GM08714 (cell line): Measurements from ENCODE around the gene TESK1.
"Not testable (repeated sequence)": the region's sequence is repeated elsewhere in the genome, so short reads cannot be mapped to it uniquely, and the experiment has no call there.

Source experiments
- H3K4me3 ChIP-seq: fragments of 200-500 bp; sonication (Bioruptor generic); 2 replicates; pipeline ENCODE4 v1.5.1; 2014; ENCODE audit warnings: mild to moderate bottlenecking, low read length, inconsistent platforms
- ZNF274 ChIP-seq: IDR thresholded peaks from 2 replicates; pipeline ENCODE4 v1.6.1; 2012; ENCODE audit warnings: mild to moderate bottlenecking, low read depth, low read length

The TESK1 gene

DNA sequence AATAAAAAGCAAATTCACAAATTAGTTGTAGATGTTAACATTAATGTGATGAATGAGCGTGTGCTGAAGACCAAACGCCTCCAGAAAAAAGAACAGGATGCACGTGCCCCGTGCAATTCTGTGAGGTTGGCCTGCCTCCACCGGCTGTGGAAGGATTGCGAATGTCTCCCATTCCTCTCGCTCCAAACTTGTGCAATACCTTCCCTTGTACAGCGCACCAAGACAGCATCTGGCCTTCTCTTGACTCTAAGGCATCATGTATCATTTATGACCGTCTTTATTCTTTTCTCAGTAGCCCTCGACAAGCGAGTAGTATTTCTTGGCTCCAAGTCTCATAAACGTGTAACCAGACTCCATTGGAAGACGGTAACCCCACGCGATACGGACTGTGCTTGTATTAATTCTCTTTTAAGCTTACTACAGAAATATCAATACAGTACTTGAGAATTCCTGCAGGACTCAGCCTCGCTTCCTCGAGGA, 1.5 kb upstream of the TESK1 start:
- H3K4me3 ChIP-seq = peak overlapping the region; percentile 49; the same call in 1 of the 2 replicates
- TF ChIP-seq ZNF274 = no peak

GRCh38 chr9:35603986-35604577, 980 bp upstream of the TESK1 start:
- no peak for TF ChIP-seq ZNF274

GRCh38 chr9:35605351-35606137, 482 bp downstream of the TESK1 start:
- TF ChIP-seq ZNF274 = no peak

More at GRCh38 chr9:35603986-35604577, 980 bp upstream of the TESK1 start:
- H3K4me3 ChIP-seq = peak overlapping the region; percentile 53; the same call in 1 of the 2 replicates

DNA sequence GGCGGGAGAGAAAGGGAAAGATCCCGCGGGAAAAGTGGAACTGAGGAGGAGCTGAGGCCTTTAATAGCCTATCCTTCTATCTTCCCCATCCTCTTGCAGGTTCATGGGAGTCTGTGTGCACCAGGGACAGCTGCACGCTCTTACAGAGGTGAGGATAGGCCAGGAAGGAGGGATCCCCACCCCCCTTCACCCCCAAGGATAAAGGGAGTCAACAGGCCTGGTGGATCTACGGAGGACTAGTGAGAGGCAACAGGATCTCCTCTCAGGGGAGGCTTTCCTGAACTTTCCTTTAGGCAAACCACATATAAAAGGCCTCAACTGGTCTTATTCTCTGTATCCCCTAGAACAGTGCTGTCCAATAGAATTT, 1.1 kb downstream of the TESK1 start:
- H3K4me3 ChIP-seq = peak overlapping the region; percentile 79
- no peak for TF ChIP-seq ZNF274

More at GRCh38 chr9:35605351-35606137, 482 bp downstream of the TESK1 start:
- peak overlapping the region; percentile 79 for H3K4me3 ChIP-seq

DNA sequence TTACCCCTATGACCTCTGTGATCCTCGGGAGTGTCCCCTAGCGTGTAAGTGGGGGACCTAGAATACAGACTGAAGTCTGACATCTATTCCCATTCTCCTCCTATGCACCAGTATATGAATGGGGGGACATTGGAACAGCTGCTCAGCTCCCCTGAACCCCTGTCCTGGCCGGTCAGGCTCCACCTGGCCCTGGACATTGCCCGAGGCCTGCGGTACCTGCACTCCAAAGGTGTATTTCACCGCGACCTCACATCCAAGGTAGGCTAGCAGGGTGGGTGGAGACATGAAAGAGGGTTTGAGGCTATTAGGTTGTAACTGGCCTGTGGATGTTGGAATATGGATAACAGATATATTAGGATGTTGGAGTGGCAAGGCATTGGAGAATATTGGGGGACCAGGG, 1.7 kb downstream of the TESK1 start:
- H3K4me3 ChIP-seq = no peak overlapping the region
- no peak for TF ChIP-seq ZNF274

DNA sequence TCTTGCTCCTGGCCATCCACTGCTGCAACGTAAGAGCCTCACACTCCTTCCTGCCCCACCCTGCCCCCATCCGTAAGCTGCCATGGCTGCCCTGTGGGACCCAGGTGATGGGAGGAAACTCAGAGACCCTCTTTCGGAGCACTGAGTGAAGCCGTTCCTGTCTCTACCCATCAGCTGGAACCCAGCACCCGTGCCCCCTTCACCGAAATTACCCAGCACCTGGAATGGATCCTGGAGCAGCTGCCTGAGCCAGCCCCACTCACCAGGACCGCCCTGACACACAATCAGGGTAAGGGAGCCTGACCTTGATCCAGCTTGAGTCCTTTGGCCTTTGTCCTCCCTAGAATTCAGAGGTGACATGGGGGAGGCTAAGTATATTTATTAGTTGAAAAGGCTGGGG, 3.2 kb downstream of the TESK1 start:
- TF ChIP-seq ZNF274 = no peak
- H3K4me3 ChIP-seq = no peak overlapping the region

GRCh38 chr9:35609001-35609819, 4.1 kb downstream of the TESK1 start:
- no peak overlapping the region for H3K4me3 ChIP-seq

GRCh38 chr9:35609820-35610163, 4.7 kb downstream of the TESK1 start:
- TF ChIP-seq ZNF274 = no peak
- H3K4me3 ChIP-seq = no peak overlapping the region

More at GRCh38 chr9:35609001-35609819, 4.1 kb downstream of the TESK1 start:
- TF ChIP-seq ZNF274 = no peak

DNA sequence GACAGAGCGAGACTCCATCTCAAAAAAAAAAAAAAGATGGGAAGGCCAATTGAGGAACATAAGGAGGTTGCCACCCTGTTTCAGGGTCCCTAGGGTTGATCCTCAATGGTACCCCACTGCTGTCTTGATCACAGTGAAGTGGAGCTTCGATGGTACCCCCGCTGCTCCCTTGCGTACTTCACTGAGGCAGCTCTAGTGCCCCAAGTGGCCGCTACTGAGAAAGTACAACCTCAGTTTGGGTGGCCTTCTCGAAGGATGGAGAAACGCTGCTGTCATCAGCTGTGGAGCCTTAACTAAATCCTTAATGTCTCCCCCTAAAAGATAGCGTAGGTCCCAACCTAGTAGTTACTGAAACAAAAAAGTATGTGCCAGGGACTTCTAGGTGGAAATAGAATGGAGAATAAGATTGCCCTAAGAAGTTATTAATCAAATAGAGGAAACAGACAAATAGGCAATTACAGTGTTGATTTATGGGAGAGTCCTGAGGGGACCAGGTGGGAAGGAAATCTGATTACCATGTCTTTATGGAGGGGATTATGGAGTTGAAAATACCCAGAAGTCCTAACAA, 6.3 kb downstream of the TESK1 start:
- no peak for TF ChIP-seq ZNF274

DNA sequence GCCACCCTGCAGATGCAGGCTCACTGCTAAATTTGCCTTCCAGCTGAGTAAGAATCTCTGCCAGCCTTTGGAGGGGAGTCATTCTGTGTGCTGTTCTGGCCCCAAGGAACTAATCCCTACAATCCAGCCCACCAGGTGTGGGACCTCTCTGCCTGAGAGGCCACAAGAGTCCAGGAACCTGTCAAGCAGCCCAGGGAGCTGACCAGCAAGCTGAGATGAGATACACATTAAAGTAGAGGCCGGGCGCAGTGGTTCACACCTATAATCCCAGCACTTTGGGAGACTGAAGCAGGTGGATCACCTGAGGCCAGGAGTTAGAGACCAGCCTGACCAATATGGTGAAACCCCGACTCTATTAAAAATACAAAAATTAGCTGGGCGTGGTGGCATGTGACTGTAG, 7.0 kb downstream of the TESK1 start:
- H3K4me3 ChIP-seq = not testable (repeated sequence)

More for the DNA sequence above, 6.3 kb downstream of the TESK1 start:
- H3K4me3 ChIP-seq = no peak overlapping the region

DNA sequence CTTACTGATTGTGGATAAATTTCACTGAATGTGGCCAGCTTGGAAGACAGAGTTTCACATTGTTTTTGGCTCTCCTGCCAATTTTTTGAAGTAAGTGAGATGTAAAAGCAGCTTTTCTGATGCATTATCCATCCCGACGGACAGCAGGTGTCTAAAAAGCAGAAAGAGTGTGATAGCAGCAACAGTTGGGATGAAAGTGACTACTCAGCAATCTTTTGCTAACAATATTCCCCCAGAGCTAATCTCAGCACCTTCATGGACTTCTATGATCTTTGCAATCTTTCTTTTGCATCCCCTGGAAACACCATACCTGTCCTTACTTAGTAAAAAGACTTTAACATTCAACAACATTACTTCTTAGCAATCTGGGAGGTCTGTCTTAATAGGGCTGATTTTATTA, 7.8 kb downstream of the TESK1 start:
- no peak overlapping the region for H3K4me3 ChIP-seq
- no peak for TF ChIP-seq ZNF274

- H3K4me3 ChIP-seq = no peak overlapping the region; the same call in 1 of the 2 replicates
Measured at GRCh38 chr9:35615981-35616680, 11.1 kb downstream of the TESK1 start.

DNA sequence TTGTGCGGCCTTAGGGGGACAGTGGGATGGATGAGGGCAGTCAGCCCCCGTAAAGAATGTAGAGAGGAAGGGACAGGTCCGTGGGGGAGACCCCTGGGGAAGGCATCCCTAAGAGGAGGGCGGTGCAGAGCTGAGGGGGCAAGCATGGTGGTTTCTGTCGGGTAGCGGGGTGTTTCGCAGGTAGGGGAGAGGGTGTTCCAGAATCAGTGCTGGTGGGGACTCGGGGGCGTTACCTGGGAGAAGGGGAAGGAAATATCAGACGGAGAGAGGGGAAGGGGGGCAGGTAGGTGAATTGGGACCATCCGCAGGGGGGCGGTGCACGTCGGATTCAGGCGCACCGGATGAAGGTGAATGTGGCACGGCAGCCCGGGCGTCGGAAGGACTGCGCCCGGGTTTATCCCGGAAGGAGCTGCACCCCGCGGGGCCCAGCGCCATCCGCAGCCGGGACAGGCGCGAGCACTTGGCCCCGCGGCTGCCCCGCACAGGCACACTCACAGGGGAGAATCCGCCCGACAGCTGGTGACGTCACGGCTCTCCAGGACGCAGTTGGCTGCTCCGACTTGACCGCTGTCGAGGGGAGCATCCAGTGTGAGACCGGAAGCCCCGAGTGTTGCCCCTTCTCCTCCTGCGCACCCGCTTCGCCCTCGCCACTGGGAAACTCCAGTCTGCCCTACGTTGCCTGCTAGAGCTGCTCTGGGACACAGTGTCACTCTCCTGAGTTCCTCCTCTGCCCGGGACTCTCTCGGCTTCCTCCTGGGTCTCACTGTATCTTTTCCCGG, 11.8 kb downstream of the TESK1 start:
- peak overlapping the region; percentile 44; the same call in 1 of the 2 replicates for H3K4me3 ChIP-seq
- no peak for TF ChIP-seq ZNF274

More at GRCh38 chr9:35615981-35616680, 11.1 kb downstream of the TESK1 start:
- no peak for TF ChIP-seq ZNF274
